Peyer's patch (tissue), 4 donors: Measurements from ENCODE around the gene MERTK. TPM values are rescaled to one million over a fixed set of nuclear protein-coding genes. Genes with fewer than 3 reads are reported as not detected.

ENCODE experiments used
- DNase-seq, 3 donors: peaks; one replicate each; pipeline ENCODE4 v3.0.0-alpha.2; 2017 to 2019
- H3K27ac ChIP-seq, 4 donors: fragments of 200-600 bp; sonication (generic); one replicate each; pipeline ENCODE4 v1.5.1; 2016 to 2019
- H3K27me3 ChIP-seq, 2 donors: fragments of 200-600 bp; sonication (generic); one replicate each; pipeline ENCODE4 v1.5.1; 2019
- H3K36me3 ChIP-seq, 3 donors: fragments of 200-600 bp; sonication (generic); one replicate each; pipeline ENCODE4 v1.5.1; 2016 to 2019
- H3K4me1 ChIP-seq, 4 donors: fragments of 200-600 bp; sonication (generic); one replicate each; pipeline ENCODE4 v1.5.1; 2016 to 2019
- H3K4me3 ChIP-seq, 4 donors: fragments of 200-600 bp; sonication (generic); 1 replicate in 3 of 4; 2 replicates in 1 of 4; pipeline ENCODE4 v1.5.1; 2016 to 2019; ENCODE audit warnings: mild to moderate bottlenecking in 1 of 4
- H3K9me3 ChIP-seq, 4 donors: fragments of 200-600 bp; sonication (generic); one replicate each; pipeline ENCODE4 v1.5.1; 2016 to 2019; ENCODE audit warnings: mild to moderate bottlenecking in 1 of 4
- POLR2A ChIP-seq, 2 donors: fragments of 450-650 bp; IDR thresholded peaks; one replicate each; pipeline ENCODE4 v1.5.1; 2017; ENCODE audit warnings: antibody characterized with exemption in 2 of 2, mild to moderate bottlenecking in 2 of 2, moderate library complexity in 2 of 2
- total RNA-seq, 4 donors: library from RNA; depleted of rRNA; stranded (reverse); fragments of >200 nt; gene quantifications; one replicate each; pipeline ENCODE4 v1.1.0, GENCODE V29; 2016
- TF ChIP-seq, protein P1 (sequence below), 6 experiments: fragments of 450-650 bp in 4 of 6; fragments of 200-600 bp in 2 of 6; sonication (generic) in 1 of 6; IDR thresholded peaks; one replicate each; pipeline ENCODE4 v1.5.1; 2017 to 2019; ENCODE audit warnings: antibody characterized with exemption in 6 of 6, mild to moderate bottlenecking in 3 of 6, moderate library complexity in 1 of 6

MERTK gene
- total RNA-seq, 4 donors from 2014 or later, result 8.6 to 56.9 (median 18.5) TPM

DNA sequence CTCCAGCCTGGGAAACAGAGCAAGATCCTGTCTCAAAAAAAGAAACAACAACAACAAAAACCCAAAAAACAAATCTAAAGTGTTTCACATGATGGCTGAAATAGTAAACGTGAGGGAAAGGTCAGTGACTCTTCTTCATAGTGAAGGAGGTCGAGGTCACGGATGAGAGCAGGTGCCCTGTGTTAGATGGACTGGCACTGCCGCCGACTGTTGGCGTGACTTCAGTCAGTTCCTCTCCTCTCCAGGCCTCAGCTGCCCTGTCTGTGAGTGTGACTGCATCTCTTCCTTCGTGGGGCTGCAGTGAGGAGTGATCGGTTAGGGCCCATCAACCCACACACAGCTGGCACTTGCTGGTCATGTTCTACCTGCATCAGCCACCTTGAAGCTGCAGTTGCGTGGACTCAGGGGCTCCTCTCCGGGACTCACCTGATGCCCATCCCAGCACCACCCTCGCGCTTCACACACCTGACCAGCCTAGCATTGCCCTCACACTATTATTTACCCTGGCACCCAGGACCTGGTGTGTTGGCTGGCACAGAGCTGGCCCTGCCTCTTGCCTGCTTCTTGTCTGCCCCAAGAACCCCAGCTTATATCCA lies 126.6 kb downstream of the MERTK start:
- Histone ChIP-seq H3K27ac (no peak overlapping the region), H3K4me1 (peaks cover 0 to 11% (median 0%) of the 10 kb centered on the region in 4 donors), H3K4me3 (no peak overlapping the region), H3K36me3 (no peaks in the 10 kb centered on the region), H3K9me3 (no peaks in the 10 kb centered on the region), H3K27me3 (no peaks in the 10 kb centered on the region)
- DNase-seq, result no peak
- no peak for TF ChIP-seq POLR2A (IDR thresholded peaks at IDR 0.05)
- TF ChIP-seq, protein P1, sequence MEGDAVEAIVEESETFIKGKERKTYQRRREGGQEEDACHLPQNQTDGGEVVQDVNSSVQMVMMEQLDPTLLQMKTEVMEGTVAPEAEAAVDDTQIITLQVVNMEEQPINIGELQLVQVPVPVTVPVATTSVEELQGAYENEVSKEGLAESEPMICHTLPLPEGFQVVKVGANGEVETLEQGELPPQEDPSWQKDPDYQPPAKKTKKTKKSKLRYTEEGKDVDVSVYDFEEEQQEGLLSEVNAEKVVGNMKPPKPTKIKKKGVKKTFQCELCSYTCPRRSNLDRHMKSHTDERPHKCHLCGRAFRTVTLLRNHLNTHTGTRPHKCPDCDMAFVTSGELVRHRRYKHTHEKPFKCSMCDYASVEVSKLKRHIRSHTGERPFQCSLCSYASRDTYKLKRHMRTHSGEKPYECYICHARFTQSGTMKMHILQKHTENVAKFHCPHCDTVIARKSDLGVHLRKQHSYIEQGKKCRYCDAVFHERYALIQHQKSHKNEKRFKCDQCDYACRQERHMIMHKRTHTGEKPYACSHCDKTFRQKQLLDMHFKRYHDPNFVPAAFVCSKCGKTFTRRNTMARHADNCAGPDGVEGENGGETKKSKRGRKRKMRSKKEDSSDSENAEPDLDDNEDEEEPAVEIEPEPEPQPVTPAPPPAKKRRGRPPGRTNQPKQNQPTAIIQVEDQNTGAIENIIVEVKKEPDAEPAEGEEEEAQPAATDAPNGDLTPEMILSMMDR (IDR thresholded peaks at IDR 0.05), result no peak

DNA sequence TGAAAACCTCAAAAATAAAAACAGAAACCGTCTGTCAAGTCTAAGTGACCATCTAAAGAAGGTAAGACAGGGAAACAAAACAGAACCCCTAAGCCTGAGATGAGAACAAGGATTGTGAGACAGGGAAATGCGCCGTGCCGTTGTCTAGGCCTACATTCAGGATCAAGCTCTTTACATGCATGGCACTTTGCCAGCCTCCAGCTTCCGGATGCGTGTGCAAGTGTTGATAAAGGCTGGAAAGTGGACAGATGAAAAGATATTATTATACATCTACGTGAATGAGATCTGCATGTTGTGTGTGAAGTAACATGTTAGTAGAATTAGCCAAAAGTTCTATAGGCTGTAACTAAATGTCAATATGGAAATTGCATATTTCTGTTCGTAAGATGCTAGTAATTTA lies 128.1 kb downstream of the MERTK start:
- Histone ChIP-seq H3K9me3 (no peaks in the 10 kb centered on the region), H3K27ac (no peak overlapping the region), H3K4me1 (peaks cover 0 to 6% (median 1%) of the 10 kb centered on the region in 4 donors), H3K27me3 (no peaks in the 10 kb centered on the region), H3K4me3 (no peak overlapping the region), H3K36me3 (no peaks in the 10 kb centered on the region)
- TF ChIP-seq, protein P1 (IDR thresholded peaks at IDR 0.05), result no peak
- no peak for TF ChIP-seq POLR2A (IDR thresholded peaks at IDR 0.05)
- DNase-seq, result no peak

DNA sequence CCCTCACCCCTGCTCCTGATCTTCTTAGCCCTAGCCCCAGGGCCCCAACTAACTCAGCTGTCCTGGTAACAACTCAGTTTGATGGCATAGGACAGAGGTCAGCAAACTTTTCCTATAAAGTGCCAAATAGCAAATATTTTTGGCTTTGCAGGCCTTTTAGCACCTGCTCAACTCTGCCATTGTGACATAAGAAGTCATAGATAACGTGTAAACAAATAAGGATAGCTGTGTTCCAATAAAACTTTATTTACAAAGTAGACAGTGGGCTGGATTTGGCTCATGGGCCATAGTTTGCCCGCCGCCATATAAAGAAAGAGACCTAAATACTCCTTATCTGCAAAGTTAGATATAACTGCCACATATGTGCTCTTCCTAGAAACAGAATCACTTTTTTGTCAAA lies 129.4 kb downstream of the MERTK start:
- Histone ChIP-seq H3K9me3 (no peaks in the 10 kb centered on the region), H3K27me3 (no peaks in the 10 kb centered on the region)
- DNase-seq, result no peak

DNA sequence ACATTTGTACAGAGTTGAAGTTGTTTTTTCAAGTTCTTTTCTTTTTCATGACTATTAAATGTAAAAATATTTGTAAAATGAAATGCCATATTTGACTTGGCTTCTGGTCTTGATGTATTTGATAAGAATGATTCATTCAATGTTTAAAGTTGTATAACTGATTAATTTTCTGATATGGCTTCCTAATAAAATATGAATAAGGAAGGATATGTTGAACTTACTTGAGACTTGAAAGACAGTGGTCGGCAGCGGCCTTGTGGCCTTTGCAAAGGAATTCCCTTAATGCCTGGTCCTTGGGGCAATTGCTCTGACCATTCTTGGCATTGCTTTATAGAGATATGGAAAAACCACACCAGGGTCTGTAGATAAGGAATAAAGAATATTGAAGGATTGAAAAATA lies 130.8 kb downstream of the MERTK start:
- no peak overlapping the region for H3K27ac ChIP-seq
- TF ChIP-seq POLR2A (IDR thresholded peaks at IDR 0.05), result no peak
- TF ChIP-seq, protein P1 (IDR thresholded peaks at IDR 0.05), result no peak
- DNase-seq, result no peak
- no peaks in the 10 kb centered on the region for H3K9me3 ChIP-seq
- H3K36me3 ChIP-seq, result no peaks in the 10 kb centered on the region
- H3K4me3 ChIP-seq, result no peak overlapping the region
- H3K27me3 ChIP-seq, result no peaks in the 10 kb centered on the region
- peaks cover 0 to 13% (median 1%) of the 10 kb centered on the region in 4 donors for H3K4me1 ChIP-seq

More for the DNA sequence above, 129.4 kb downstream of the MERTK start:
- H3K4me3 ChIP-seq, result no peak overlapping the region
- TF ChIP-seq, protein P1 (IDR thresholded peaks at IDR 0.05), result no peak
- no peak for TF ChIP-seq POLR2A (IDR thresholded peaks at IDR 0.05)
- H3K27ac ChIP-seq, result no peak overlapping the region
- H3K36me3 ChIP-seq, result no peaks in the 10 kb centered on the region
- peaks cover 0 to 11% (median 1%) of the 10 kb centered on the region in 4 donors for H3K4me1 ChIP-seq

DNA sequence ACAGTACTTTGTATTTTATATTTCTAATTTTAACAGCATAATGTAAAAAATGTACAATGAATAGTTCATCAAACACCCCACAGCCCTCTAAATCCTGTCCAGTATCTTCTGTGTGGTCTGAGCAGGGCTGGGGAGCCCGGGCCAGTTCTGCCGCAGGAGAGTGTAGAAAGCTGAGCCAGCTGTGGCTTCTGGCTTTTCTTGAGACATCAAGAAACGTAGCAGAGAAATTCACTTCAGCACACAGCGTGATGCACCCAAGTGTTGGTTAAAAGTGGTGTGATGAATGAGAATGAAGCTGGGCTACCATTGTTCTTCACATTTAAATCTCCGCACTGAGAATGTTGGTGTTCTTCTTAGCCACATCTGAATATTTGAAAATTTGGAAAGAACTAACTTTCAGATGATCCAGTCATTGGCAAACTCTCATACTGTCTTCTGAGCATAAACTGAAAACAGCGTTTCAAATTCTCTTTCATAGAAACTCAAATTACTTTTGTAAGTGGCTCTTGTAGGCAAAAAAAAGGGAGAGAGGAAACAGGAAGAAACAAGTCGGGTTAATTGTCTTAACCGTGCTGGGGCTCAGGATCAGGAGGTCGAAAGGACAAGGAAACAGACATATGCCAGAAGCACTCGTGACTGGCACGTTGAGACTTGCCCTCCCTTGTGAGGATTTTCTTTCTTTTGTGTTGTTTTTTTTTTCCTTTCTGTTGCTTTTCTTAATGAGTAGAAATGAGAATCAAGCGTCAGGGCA lies 133.2 kb downstream of the MERTK start:
- Histone ChIP-seq H3K4me3 (no peak overlapping the region), H3K9me3 (no peaks in the 10 kb centered on the region), H3K27ac (peak overlapping the region in 3 of 4 donors; percentile 15 to 32 (median 29)), H3K27me3 (no peaks in the 10 kb centered on the region), H3K36me3 (no peaks in the 10 kb centered on the region), H3K4me1 (peaks cover 0 to 13% (median 1%) of the 10 kb centered on the region in 4 donors)
- TF ChIP-seq POLR2A (IDR thresholded peaks at IDR 0.05), result no peak
- TF ChIP-seq, protein P1 (IDR thresholded peaks at IDR 0.05), result no peak
- no peak for DNase-seq
